Peyer's patch (tissue), 4 donors: ENCODE measurements around the gene TECR.

Experiments used
- POLR2A ChIP-seq, 2 donors: fragments of 450-650 bp; IDR thresholded peaks; one replicate each; pipeline ENCODE4 v1.5.1; 2017; ENCODE audit warnings: antibody characterized with exemption in 2 of 2, mild to moderate bottlenecking in 2 of 2, moderate library complexity in 2 of 2
- TF ChIP-seq, protein P1 (sequence below), 6 experiments: fragments of 450-650 bp in 4 of 6; fragments of 200-600 bp in 2 of 6; sonication (generic) in 1 of 6; IDR thresholded peaks; one replicate each; pipeline ENCODE4 v1.5.1; 2017 to 2019; ENCODE audit warnings: antibody characterized with exemption in 6 of 6, mild to moderate bottlenecking in 3 of 6, moderate library complexity in 1 of 6

DNA sequence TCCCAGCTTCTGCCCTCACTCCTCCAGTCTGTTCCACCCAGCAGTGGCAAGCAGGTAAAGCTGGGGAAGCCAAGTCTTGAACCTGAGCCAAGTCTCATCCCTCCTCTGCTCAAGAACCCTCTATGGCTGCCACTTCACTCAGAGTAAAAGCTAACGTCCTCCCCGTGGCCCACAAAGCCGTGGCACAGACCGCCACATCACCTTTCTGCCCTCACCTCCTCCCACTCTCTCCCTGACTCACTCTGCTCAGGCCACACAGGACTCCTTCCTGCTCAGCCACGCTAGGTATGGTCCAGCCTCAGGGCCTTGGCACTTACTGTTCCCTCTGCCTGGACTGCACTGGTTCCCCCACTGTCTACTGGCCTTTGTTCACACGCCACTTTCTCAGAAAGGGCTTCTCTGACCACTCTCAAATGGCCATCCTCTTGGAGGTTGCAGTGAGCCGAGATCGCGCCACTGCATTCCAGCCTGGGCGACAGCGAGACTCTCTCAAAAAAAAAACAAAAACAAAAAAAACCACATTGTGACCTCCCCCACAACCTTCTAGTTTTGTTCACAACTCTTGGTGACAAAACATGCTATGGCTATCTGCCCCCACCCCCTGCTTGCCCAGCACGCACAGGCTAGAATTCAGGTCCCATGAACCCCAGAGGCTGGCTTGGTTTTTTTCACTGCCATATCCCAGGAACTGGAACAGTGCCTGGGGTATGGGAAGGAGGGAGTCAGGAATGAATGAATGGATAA is 26.7 kb downstream of the TECR start:
- TF ChIP-seq POLR2A (IDR thresholded peaks at IDR 0.05), result no peak
- TF ChIP-seq, protein P1, sequence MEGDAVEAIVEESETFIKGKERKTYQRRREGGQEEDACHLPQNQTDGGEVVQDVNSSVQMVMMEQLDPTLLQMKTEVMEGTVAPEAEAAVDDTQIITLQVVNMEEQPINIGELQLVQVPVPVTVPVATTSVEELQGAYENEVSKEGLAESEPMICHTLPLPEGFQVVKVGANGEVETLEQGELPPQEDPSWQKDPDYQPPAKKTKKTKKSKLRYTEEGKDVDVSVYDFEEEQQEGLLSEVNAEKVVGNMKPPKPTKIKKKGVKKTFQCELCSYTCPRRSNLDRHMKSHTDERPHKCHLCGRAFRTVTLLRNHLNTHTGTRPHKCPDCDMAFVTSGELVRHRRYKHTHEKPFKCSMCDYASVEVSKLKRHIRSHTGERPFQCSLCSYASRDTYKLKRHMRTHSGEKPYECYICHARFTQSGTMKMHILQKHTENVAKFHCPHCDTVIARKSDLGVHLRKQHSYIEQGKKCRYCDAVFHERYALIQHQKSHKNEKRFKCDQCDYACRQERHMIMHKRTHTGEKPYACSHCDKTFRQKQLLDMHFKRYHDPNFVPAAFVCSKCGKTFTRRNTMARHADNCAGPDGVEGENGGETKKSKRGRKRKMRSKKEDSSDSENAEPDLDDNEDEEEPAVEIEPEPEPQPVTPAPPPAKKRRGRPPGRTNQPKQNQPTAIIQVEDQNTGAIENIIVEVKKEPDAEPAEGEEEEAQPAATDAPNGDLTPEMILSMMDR (IDR thresholded peaks at IDR 0.05), result no peak
